Measurements from ENCODE around the gene KCNK18. TPM values are rescaled to one million over a fixed set of nuclear protein-coding genes. Genes with fewer than 3 reads are reported as not detected.

KCNK18 gene
- total RNA-seq: not detected

DNA sequence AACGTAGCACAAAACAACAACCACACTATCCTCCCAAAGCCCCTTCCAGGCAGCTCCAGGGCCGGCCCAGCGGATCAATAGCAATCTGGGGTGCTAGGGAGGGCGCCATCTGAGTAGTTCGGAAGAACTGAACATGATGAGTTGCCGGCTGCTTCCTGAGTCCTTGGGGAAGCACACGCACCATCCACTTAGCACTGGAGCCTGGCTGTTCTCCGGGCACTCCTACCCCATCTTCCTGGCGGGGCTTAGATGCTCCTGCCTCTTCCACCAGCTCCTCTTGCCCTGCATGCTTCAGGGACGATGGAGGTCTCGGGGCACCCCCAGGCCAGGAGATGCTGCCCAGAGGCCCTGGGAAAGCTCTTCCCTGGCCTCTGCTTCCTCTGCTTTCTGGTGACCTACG, at the start of gene KCNK18:
TSS of gene KCNK18 (plus strand) at position 301 of the 400 bp plus-strand sequence. CDS start at position 301, 0 bp downstream.
- POLR2A ChIA-PET: no interaction called here
- CTCF ChIA-PET: interaction anchor here (1.3 kb wide), 1 partner anchor 20 kb away, joined by 5 read pairs; no protein-coding TSS in a partner anchor

DNA sequence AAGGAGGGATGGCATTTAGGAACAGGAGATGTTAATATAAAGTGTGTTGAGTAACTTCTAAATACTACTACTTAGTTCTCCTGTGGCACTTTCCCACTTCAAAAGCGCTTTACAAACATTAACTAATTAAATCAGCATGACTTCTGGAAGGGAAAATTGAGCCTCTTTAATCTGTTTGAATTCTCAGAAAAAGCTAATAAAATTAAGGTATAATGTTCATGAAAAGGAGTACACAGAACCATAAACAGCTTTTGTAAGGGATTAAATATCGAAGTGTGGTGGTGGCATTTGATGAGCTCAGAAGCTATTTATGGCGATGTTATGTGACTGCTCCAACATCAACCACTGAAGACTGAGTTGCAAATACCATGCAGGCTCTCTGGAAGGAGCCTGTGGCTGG, 49.0 kb upstream of the KCNK18 start:
- CTCF ChIA-PET: no interaction called here
- POLR2A ChIA-PET: no interaction called here

DNA sequence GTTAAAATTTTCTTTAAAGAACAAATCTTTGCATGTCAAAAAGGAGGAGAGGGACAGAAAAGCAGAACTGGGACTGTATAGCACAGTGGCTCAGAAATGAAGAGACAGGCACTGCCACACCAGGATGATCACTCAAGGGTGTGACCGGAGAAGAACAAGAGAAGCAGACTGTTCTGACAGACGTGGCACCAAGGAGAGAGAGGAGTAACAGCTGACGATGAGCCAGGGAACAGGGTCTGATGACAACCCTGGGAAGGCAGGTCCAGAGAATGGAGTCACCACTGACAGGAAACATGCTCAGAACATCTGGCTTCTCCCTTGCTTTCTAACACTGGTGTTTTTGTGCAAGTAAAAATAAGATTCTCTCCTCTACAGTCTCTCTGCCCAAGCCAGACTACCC, 44.6 kb upstream of the KCNK18 start:
- POLR2A ChIA-PET: no interaction called here

DNA sequence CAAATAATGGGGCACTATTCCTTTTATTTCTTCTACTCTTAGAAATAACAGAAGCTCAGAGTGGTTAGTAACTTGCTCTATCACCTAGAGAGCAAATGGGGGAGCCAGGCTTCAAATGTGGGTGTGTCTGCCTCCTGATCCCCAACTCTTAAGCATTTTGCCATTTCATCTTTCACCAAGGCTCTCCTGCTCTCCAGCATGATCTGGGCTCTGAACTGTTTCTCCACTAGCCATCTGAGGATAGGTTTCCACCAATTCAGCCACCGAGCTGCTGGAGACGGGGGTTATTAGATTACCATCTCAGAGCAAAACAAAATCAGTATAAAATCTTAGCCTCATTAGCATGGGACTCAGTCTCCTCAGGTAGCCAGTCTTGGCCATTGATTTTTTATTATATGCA, 39.0 kb upstream of the KCNK18 start:
- ChIA-PET CTCF (interaction anchor here (3.4 kb wide), 1 partner anchor 9 kb away, joined by 11 read pairs; no protein-coding TSS in a partner anchor), POLR2A (no interaction called here)

More for the DNA sequence above, 44.6 kb upstream of the KCNK18 start:
- CTCF ChIA-PET: no interaction called here

DNA sequence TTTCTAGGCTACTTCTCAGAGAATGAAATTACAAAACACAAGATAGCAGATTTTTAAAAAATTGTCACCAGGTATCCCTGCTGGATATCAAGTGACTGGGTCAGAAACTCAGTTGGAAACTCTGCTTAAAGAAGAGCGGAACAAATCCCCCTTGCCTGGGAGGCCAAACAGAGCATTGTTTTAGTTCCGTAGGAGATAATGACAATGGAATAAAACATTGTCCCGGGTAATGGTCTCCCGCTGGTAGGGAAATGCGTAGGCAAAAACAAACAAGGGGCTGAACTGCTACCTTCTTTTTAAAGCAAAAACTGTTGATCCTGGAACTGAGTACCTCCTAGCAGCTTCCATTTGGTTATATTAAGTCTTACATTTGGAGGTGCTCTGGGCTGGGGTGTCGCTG, 37.9 kb upstream of the KCNK18 start:
- CTCF ChIA-PET: interaction anchor here (3.4 kb wide), 1 partner anchor 8 kb away, joined by 11 read pairs; no protein-coding TSS in a partner anchor
- POLR2A ChIA-PET: no interaction called here

DNA sequence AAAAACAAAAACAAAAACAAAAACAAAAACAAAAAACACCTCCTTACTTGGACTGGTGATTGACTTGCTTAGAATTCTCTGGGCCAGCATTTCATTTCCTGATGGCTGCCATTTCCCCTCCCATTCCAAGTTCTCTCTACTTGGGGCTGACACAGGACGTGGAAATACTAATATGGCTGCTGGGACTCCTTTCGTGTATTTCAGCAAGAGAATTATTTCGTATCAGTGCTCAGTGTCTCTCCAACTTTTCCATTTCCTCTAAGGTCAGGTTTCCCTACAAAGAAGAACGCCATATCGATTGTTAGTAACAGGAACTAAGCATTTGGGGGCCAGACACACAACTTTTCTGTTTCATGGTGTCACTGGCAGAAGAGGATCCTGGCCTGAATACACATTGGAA, 36.7 kb upstream of the KCNK18 start:
- POLR2A ChIA-PET: no interaction called here

DNA sequence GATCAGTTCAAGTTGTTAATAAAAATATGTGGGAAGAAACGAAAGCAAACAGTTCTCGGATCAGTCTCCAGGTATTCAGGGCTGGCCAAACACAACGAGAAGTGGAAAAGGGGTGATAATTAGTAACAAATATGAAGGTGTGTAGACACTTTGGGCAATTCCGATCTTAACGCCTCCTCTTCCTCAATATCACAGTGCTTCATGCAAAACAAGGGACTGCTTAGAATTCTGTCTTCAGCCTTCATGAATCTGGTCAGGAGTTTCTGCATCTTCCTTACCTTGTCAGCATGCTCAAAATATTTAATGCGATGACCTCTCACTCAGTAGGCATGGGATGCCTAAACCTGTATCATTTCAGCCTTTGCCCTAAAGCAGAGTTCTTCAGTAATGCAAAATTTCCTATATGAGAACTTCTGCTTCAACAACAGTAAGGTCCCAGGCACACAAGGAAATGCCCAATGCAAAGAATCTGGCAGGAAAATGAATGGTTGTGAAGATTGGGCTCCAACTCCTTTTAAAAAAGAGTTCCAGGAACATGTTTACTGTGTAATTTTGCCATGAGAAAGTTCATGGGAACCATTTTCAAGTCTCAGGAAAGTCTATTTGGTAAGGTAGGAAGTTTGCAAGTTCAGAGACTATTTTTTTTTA, 35.8 kb upstream of the KCNK18 start:
- ChIA-PET CTCF (no interaction called here), POLR2A (no interaction called here)

More for the DNA sequence above, 36.7 kb upstream of the KCNK18 start:
- CTCF ChIA-PET: no interaction called here

DNA sequence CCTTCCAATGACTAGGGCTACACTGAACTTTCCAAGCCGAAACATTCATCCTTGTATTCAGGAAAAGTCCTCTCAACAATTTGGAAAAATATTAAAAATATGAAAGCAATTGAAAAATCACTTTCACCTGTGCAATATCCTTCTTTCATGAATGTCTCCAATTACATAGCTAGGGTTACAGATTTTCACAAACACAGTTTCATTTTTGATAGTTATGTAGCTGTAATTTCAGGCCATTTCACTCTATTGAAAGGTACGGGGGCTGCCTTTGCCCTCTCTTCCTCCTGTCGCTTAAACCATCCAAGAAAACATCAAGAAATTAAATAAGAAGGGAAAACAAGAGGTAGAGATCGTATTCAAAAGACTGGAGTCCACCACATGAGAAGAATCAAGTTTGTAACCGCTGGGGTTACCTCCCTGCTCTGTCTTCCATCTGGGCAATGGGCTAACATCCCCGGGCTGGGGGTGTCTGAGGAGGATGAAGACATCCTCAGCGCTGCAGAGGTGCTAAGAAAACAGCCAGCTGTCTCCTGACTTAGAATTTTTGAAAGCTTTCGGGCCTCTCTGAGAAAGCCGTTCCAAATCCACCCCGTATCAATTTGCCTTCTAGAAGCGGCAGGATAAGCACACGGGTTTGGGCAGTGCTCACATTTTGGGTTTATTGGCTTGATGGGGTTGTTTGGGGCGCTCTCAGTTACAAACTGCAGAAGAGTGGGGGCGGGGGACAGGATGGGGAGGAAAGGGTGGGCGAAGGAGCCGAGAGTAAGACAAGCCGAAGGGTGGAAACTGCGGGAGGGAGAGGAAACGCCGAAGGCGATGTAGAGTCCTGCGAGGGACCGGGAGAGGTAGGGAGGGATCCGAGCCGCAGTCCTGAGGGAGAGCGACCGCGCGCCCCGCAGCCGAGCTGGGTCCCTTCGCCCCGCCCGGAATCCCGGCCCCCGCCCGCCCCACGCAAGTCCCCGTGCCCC, 34.9 kb upstream of the KCNK18 start:
- ChIA-PET CTCF (interaction anchor here (1.0 to 1.3 kb wide), 2 partner anchors 8 to 12 kb away, joined by 3 to 4 read pairs; no protein-coding TSS in a partner anchor), POLR2A (no interaction called here)

DNA sequence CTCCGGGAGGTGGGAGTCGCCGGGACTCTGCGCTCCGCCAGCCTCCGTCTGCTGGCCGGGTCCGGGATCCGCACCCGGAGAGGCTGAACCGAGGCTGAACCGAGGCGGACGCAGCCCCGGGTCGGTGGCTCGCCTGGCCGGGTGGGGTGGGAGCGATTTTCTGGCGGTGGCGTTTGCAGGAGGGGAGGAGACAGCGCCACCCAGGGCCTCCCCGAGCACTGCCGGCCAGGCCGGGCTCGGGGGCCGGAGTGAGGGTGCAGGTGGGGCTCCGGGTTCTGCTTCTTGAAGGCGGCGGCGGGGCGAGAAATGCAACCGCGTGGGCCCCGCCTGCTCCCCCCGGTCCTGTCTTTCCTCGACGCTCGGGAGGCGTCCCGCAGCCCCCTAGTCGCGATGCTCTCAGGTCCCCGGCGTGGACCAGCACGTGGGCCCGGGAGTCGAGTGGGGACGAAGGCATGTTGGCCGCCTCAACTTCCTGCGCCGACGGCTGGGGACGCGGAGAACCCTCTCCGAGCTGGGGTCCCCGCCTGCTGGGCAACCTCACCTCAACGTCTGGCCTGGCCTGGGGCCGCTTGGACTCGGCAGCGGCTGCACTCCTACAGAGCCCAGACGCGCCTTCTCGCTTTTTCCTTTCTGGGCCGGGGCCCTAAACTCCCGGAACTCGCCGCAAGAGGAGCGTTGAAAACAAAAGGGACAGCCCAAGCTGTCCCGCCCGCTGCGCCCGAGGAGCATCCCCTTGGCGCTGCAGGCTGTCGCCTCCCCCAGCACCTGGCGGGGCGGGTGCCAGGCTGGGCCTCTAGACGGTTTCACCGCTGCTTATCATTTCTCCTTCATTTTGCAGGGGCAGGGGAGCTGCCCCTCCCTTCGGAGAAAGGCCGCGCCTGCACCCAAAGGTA, 34.0 kb upstream of the KCNK18 start:
- ChIA-PET POLR2A (no interaction called here), CTCF (interaction anchor here (1.0 to 1.3 kb wide), 3 partner anchors 9 to 22 kb away, joined by 3 to 4 read pairs (median 4); no protein-coding TSS in a partner anchor)

DNA sequence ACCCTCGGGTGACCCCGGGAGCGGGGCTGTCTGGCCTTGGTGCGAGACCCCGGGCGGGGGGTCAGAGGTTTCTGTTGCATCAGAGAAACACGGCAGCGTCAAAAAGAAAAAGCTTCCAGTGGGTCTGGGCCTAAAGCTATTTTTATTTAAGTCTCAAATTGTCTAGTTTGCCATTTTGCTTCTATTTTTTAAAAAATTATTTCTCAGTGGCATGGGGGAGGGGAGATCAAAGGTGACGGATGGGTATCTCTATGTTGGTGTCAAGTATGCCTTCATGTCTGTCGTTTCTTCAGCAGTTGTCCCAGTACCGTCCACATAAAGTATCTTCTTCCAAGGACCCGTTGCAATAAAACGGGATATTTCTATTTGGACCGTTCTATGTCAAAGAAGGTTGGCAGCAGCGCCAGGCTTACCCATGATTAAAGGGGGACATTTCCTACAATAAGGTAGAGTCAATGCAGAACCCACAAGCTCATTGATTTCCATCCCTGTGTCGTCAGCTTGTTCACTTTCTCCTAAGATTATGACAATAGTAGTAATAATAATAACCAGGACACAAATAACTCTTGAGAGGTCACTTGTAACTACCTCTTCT, 33.2 kb upstream of the KCNK18 start:
- CTCF ChIA-PET: interaction anchor here (1.3 kb wide), 2 partner anchors 11 to 23 kb away, joined by 4 read pairs; no protein-coding TSS in a partner anchor
- POLR2A ChIA-PET: interaction anchor here (0.5 kb wide), 1 partner anchor 62 kb away, joined by 5 read pairs; no protein-coding TSS in a partner anchor

DNA sequence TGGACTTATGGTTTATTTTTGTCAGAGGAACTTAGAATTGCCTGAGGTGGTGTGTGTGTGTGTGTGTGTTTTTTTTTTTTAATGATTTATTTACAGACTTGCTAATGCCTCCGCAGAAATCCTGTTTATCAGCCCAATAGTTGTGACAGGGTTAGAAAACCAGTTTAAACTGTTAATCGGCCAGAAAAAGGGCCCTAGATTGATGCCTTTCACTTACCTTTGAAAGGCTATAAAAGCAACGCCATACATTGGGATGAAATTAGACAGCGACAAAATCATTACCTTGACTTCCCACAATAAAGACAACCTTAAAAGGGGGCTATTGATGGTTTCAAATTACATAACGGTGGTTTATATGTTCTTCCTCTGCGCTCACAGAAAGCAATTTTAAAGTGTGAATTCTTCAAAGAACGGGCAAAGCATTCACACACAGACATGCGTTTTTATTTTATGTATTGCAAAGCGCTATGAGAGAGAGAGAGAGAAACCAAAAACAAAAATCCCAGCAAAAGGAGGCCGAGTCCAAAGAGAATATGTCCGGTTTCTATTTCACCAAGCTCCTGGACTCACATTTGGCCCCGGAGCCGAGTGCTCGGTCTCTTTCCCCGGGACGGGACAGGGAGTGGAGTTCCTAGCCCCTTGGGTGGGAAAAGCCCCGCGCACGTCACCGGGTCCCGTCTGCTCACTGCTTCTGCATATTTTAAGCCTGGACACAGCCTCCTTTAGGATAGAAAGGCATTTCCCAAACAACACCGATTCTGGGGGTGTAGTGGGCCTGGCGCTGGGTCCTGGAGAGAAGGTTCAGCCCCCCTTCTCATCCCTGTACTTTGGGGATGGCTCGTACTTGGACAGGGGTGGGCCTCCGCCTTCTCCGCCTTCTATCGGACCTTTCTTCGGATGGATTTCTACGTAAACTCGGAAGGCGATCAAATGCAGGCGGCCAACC, 32.4 kb upstream of the KCNK18 start:
- ChIA-PET POLR2A (no interaction called here), CTCF (no interaction called here)

DNA sequence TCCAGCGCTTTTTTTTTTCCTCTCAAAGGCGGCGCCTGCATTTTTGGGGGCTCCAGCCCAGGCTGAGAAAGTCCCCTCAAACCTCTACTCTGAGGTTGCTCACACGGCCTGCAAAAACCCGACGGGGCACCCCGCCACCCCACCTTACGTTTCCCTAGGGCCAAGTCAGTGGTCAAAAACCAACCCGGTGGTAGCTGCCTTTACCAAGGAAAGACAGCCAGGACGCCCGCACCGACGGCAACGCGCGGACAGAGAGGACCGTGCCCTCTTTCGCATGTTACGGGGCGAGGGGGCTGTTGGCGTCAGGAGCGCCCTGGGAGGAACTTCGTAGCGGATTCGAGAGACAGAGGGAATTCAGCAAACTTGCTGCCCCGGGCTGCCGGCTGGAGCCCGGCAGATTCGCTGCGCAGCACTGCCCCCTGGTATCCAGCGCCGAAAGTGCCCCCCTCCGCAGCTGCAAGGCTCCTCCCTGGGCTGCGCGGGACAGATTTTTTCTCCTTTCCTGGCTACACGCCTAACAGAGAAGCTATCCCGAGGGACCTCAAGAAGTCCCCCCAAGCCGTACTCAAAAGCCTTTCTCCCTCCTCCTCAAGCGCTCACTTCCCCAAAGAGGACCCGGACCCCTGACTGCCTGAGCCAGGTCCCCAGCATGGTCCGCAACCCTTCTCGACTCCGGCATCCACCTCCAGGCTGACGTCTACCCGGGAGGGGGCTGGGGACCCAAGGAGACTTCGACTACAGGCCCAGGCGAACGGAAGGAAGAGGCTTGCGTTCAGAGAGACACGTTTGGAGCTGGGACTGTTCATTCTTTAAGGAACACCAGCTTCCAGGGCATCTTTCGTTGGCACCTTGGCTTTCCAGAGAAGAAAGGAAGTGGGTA, 31.5 kb upstream of the KCNK18 start:
- ChIA-PET POLR2A (no interaction called here), CTCF (interaction anchor here (1.5 to 2.0 kb wide), 2 partner anchors 10 to 30 kb away, joined by 7 to 10 read pairs; no protein-coding TSS in a partner anchor)

DNA sequence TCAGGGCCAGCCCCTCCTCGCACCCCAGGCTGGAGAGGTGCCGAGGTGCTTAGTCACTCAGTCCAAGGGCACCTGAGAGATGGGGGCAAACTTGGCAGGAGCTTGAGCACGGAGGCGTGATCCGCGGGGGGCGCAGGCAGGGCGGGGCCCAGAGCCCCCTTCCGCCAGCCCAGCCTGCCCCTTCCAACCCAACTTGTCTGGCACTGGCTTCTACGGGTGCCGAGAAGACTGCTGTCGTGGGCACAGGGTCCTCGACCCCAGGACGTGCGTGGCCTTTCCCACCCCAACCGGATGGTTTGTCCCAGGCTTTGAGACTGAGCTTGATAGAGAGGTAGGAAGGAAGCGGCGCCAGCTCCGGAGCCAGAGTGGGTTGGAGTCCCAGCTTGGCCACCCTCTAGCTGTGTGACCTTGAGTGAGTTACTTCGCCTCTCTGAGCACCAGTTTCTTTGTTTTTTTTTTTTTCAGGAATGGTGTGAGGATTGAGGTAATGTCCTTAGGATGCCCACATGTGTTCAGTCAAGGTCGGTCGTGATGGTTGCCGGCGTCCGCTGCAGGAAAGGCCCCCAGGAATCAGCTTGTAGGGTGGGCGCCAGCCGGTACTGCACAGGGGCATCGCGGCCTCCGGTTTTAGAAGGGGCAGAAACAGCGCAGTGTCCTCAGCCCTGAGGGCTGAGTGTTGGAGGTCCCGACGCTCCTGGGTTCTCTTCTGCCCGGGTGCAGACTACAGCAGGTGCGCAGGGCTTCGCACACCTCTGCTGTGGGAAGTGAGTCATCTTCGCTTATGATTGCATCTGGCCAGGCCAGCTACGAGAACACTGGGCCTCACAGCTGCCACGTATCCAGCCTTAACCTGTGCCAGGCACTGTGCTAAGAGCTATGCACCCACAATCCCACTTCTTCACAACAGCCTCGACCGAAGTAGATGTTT, 30.6 kb upstream of the KCNK18 start:
- ChIA-PET POLR2A (no interaction called here), CTCF (interaction anchor here (0.6 to 2.5 kb wide), 8 partner anchors 8 to 451 kb away, joined by 3 to 16 read pairs (median 8); no protein-coding TSS in a partner anchor)

DNA sequence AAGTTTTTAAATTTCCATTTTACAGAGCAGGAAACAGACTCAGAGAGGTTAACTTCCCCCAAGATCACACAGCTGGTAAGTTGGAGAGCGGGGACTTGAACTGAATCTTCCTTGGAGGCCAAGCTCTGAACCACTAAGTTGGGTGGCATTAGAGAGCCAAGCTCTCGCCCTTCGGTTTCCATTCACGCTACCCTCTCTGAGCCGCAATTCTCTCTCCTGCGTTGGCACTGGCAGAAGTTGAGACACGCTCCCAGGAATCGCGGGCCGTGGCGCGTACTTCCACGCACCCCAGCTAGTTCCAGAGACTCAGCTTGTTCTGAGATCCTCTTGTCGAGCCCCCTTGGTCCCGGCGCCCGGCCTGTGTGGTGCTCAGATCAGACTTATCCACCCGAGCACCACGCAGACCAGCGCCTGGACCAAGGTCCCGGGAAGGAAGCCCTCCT, 29.9 kb upstream of the KCNK18 start:
- CTCF ChIA-PET: interaction anchor here (0.9 to 2.5 kb wide), 9 partner anchors 9 to 381 kb away, joined by 3 to 16 read pairs (median 4); no protein-coding TSS in a partner anchor
- POLR2A ChIA-PET: no interaction called here

DNA sequence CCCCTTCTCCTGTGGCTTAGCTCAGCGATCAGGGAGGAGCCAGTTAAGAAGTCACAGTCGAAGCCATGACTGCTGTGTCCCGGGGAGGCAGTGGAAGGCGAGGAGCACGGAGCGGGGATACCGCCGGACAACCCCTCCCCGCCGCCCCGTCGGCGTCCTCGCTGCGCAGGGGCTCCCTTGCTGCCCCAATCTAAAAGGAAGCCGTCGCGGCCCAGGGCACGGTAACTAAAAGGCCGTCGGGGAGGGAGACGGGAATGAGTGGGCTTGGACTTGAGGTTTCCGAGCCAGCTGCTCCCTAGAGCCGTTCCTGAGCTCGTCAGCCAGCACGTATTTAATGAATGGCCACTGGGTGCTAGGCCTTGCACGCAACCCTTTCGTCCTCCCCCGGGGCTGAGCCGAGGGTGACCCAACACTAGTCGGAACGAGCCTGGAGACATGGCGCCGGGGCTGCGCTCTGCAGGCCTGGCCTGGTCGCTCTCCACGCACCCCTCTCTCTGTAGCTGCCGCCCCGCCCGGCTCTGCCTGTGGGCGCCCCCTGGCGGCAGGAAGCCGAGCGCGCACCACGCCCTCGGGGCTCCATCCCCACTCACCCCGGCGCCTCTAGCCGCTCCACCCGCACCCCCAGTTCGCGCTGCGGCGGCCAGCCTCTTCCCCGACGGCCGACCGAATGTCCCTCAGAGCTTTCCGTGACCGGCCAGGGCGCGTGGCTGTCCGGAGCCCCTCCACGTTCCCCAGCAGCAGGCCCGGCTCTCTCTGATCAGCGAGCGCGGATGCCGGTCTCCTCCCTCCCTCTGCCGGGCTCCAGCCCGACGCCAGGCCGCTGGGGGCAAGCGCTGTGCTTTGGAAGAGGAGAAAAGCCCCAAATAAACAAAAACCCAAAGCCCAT, 29.3 kb upstream of the KCNK18 start:
- CTCF ChIA-PET: interaction anchor here (0.6 to 2.5 kb wide), 12 partner anchors 10 to 382 kb away, joined by 3 to 16 read pairs (median 4); no protein-coding TSS in a partner anchor
- POLR2A ChIA-PET: no interaction called here
